ENCODE results near the gene LYZL6.

DNA sequence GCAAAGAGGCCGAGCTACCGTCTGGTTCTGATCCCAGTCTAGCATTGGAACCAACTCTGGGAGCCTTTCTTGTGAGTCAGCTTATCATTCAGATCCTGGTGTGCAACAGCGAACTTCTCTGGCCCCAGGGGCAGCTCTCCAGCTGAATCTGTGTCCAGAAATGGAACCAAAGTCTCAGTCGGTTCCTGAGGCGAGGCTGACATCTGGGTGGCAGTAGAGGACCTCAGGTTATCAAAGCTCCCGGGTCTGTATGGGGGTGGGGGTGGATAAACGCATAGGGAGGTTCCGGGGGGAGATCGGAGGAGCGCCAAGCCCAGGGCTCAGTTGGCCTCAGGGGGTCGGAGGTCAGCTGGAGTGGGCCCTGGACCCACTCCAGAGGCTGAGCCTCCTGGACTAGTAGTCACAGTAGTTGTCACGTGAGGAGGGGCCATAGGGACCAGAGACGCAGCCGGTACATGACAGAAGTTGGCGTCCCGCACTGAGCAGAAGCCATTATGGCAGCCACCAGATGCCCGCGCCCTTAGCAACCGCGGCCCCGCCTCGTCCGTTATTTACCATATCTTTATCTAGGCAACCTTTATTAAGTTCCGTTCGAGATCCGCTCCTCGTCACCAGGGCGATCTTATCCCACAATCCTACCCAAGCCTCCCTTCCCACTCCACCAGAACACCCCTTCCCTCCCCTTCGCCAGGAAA lies 25.8 kb downstream of the LYZL6 start:
- no peak for TF ChIP-seq FOXM1 (IDR thresholded peaks at IDR 0.05; ENCODE audit: borderline replicate concordance, low read depth)
- no peak for TF ChIP-seq EGR1 (IDR thresholded peaks at IDR 0.05)
- no peak for TF ChIP-seq ZBTB7A (IDR thresholded peaks at IDR 0.05; ENCODE audit: low read depth)
- no peak for TF ChIP-seq EP300 (IDR thresholded peaks at IDR 0.05; ENCODE audit: borderline replicate concordance)
- no peak for TF ChIP-seq RAD21 (IDR thresholded peaks at IDR 0.05; ENCODE audit: low read depth)
- no peak for TF ChIP-seq TEAD4 (IDR thresholded peaks at IDR 0.05)
- no peak for TF ChIP-seq TAF1 (IDR thresholded peaks at IDR 0.05; ENCODE audit: low read depth)
- no peak for TF ChIP-seq CEBPB (IDR thresholded peaks at IDR 0.05)
- TF ChIP-seq, protein P1, sequence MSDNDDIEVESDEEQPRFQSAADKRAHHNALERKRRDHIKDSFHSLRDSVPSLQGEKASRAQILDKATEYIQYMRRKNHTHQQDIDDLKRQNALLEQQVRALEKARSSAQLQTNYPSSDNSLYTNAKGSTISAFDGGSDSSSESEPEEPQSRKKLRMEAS (IDR thresholded peaks at IDR 0.05), result no peak
- TF ChIP-seq, protein P2, sequence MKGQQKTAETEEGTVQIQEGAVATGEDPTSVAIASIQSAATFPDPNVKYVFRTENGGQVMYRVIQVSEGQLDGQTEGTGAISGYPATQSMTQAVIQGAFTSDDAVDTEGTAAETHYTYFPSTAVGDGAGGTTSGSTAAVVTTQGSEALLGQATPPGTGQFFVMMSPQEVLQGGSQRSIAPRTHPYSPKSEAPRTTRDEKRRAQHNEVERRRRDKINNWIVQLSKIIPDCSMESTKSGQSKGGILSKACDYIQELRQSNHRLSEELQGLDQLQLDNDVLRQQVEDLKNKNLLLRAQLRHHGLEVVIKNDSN (IDR thresholded peaks at IDR 0.05), result no peak
- TF ChIP-seq YY1 (IDR thresholded peaks at IDR 0.05; ENCODE audit: low read depth), result no peak
